Loucy (cell line): ENCODE measurements around the gene OTOR.

ENCODE experiments used
- H2AFZ ChIP-seq: fragments of 200-600 bp; sonication (generic); 2 replicates; pipeline ENCODE4 v1.6.0; 2016; ENCODE audit warnings: antibody characterized with exemption, mild to moderate bottlenecking, low read length, moderate library complexity
- H3F3A ChIP-seq: fragments of 200-600 bp; 2 replicates; pipeline ENCODE4 v1.6.0; 2016; ENCODE audit warnings: antibody characterized with exemption, low read depth, mild to moderate bottlenecking
- H3K27me3 ChIP-seq: fragments of 200-600 bp; sonication (generic); 2 replicates; pipeline ENCODE4 v1.6.1; 2014; ENCODE audit warnings: low read length, mild to moderate bottlenecking; ENCODE audit not compliant: insufficient read depth, poor library complexity, severe bottlenecking
- H3K36me3 ChIP-seq: fragments of 200-600 bp; sonication (generic); 2 replicates; pipeline ENCODE4 v1.6.1; 2016; ENCODE audit warnings: low read length; ENCODE audit not compliant: insufficient read depth
- H3K4me1 ChIP-seq: fragments of 200-600 bp; sonication (generic); 2 replicates; pipeline ENCODE4 v1.5.1; 2014; ENCODE audit warnings: low read length, mild to moderate bottlenecking; ENCODE audit not compliant: insufficient read depth, poor library complexity, severe bottlenecking
- H3K4me2 ChIP-seq: fragments of 200-600 bp; sonication (generic); 2 replicates; pipeline ENCODE4 v1.6.0; 2014; ENCODE audit warnings: antibody characterized with exemption, low read length, low read depth, mild to moderate bottlenecking; ENCODE audit not compliant: poor library complexity, severe bottlenecking
- H3K4me3 ChIP-seq: fragments of 200-600 bp; sonication (generic); 2 replicates; pipeline ENCODE4 v1.5.1; 2014; ENCODE audit warnings: low read length, mild to moderate bottlenecking, mixed read lengths; ENCODE audit not compliant: poor library complexity, severe bottlenecking
- H3K79me2 ChIP-seq: fragments of 200-600 bp; sonication (generic); 2 replicates; pipeline ENCODE4 v1.6.1; 2014; ENCODE audit warnings: low read length; ENCODE audit not compliant: insufficient read depth
- H3K9ac ChIP-seq: fragments of 200-600 bp; sonication (generic); 2 replicates; pipeline ENCODE4 v1.6.0; 2014; ENCODE audit warnings: mild to moderate bottlenecking, low read depth, low read length, moderate library complexity; ENCODE audit not compliant: poor library complexity, severe bottlenecking
- H3K9me2 ChIP-seq: fragments of 200-600 bp; sonication (generic); replicated peaks from 2 replicates; pipeline ENCODE4 v1.6.1; 2016; ENCODE audit warnings: low read depth, low read length, mixed read lengths
- H3K9me3 ChIP-seq: fragments of 200-600 bp; sonication (generic); 2 replicates; pipeline ENCODE4 v1.6.1; 2014; ENCODE audit warnings: mild to moderate bottlenecking, antibody characterized with exemption, low read length, low read depth; ENCODE audit not compliant: insufficient read depth
- H4K20me1 ChIP-seq: fragments of 200-600 bp; sonication (generic); 2 replicates; pipeline ENCODE4 v1.6.0; 2014; ENCODE audit warnings: antibody characterized with exemption, low read length, mild to moderate bottlenecking; ENCODE audit not compliant: insufficient read depth, poor library complexity, severe bottlenecking
- EZH2phosphoT487 ChIP-seq: fragments of 200-600 bp; IDR thresholded peaks from 2 replicates; pipeline ENCODE4 v1.6.1; 2018; ENCODE audit warnings: antibody characterized with exemption, mild to moderate bottlenecking, moderate library complexity, borderline replicate concordance
- TF ChIP-seq, protein P1 (sequence below): fragments of 200-600 bp; sonication (generic); conservative IDR thresholded peaks from 2 replicates; pipeline ENCODE4 v1.5.1; 2014; ENCODE audit warnings: mild to moderate bottlenecking, antibody characterized with exemption, low read length

OTOR gene

DNA sequence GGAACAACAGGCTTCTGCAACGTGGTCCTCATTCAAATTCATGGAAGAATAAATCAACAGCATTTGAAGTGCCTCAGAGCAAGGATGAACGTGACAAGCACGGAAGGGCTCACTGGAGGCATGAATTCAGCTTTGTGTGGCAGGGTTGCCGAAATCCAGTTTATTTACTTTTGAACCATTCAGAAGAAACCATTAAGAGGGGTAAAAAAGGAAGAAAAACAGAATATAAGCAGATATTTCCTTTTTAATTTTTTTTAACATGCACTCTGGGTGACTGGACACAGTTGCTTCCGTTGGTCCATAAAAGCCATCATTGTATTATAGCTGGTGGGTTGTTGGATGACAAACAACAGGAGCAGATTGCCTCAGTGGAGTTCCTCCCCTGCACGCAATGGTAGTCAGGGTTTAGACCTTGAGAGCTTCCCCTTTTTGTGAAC lies 35.6 kb upstream of the OTOR start:
- TF ChIP-seq, protein P1, sequence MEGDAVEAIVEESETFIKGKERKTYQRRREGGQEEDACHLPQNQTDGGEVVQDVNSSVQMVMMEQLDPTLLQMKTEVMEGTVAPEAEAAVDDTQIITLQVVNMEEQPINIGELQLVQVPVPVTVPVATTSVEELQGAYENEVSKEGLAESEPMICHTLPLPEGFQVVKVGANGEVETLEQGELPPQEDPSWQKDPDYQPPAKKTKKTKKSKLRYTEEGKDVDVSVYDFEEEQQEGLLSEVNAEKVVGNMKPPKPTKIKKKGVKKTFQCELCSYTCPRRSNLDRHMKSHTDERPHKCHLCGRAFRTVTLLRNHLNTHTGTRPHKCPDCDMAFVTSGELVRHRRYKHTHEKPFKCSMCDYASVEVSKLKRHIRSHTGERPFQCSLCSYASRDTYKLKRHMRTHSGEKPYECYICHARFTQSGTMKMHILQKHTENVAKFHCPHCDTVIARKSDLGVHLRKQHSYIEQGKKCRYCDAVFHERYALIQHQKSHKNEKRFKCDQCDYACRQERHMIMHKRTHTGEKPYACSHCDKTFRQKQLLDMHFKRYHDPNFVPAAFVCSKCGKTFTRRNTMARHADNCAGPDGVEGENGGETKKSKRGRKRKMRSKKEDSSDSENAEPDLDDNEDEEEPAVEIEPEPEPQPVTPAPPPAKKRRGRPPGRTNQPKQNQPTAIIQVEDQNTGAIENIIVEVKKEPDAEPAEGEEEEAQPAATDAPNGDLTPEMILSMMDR: no peak
- no peak for TF ChIP-seq EZH2phosphoT487
- no peak overlapping the region for H2AFZ ChIP-seq
- no peaks in the 10 kb centered on the region for H3K36me3 ChIP-seq
- peaks cover 21% of the 10 kb centered on the region for H3K4me1 ChIP-seq
- no peaks in the 10 kb centered on the region for H4K20me1 ChIP-seq
- peaks cover 4% of the 10 kb centered on the region for H3F3A ChIP-seq
- H3K4me3 ChIP-seq: no peak overlapping the region
- H3K27me3 ChIP-seq: peaks cover 72% of the 10 kb centered on the region
- H3K9me3 ChIP-seq: no peaks in the 10 kb centered on the region
- no peak overlapping the region for H3K4me2 ChIP-seq
- no peak overlapping the region for H3K9ac ChIP-seq
- H3K79me2 ChIP-seq: no peaks in the 10 kb centered on the region
- no peaks in the 10 kb centered on the region for H3K9me2 ChIP-seq

DNA sequence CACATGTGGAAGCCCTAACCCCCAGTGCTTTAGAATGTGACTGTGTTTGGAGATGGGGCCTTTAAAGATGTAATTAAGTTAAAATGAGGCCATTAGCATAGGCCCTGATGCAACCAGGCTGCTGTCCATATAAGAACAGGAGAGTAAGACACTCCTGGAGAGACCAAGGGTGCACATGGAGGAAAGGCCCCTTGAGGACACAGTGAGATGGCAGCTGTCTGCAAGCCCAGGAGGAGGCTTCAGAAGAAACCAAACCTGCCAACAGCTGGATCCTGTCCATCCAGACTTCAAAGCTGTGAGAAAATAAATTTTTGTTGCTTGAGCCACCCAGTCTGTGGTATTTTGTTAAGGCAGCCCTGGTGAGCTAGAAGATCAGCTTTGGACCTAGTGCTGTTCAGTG lies 35.1 kb upstream of the OTOR start:
- no peak overlapping the region for H3K4me3 ChIP-seq
- peaks cover 17% of the 10 kb centered on the region for H3K4me1 ChIP-seq
- peaks cover 77% of the 10 kb centered on the region for H3K27me3 ChIP-seq
- H3K4me2 ChIP-seq: no peak overlapping the region
- no peaks in the 10 kb centered on the region for H4K20me1 ChIP-seq
- H3K79me2 ChIP-seq: no peaks in the 10 kb centered on the region
- no peak overlapping the region for H2AFZ ChIP-seq
- TF ChIP-seq EZH2phosphoT487: no peak
- TF ChIP-seq, protein P1: no peak
- H3K9ac ChIP-seq: no peak overlapping the region
- H3F3A ChIP-seq: peaks cover 4% of the 10 kb centered on the region
- H3K9me2 ChIP-seq: no peaks in the 10 kb centered on the region
- H3K36me3 ChIP-seq: no peaks in the 10 kb centered on the region
- no peaks in the 10 kb centered on the region for H3K9me3 ChIP-seq

GRCh38 chr20:16714242-16714641 lies 33.9 kb upstream of the OTOR start:
- no peaks in the 10 kb centered on the region for H3K36me3 ChIP-seq
- peaks cover 7% of the 10 kb centered on the region for H3K4me1 ChIP-seq
- no peaks in the 10 kb centered on the region for H4K20me1 ChIP-seq
- H3K9me3 ChIP-seq: no peaks in the 10 kb centered on the region
- peaks cover 87% of the 10 kb centered on the region for H3K27me3 ChIP-seq
- H2AFZ ChIP-seq: no peak overlapping the region
- no peak overlapping the region for H3K4me2 ChIP-seq
- H3K4me3 ChIP-seq: no peak overlapping the region
- TF ChIP-seq EZH2phosphoT487: no peak
- H3K79me2 ChIP-seq: no peaks in the 10 kb centered on the region
- H3K9me2 ChIP-seq: no peaks in the 10 kb centered on the region
- no peaks in the 10 kb centered on the region for H3F3A ChIP-seq
- H3K9ac ChIP-seq: no peak overlapping the region

DNA sequence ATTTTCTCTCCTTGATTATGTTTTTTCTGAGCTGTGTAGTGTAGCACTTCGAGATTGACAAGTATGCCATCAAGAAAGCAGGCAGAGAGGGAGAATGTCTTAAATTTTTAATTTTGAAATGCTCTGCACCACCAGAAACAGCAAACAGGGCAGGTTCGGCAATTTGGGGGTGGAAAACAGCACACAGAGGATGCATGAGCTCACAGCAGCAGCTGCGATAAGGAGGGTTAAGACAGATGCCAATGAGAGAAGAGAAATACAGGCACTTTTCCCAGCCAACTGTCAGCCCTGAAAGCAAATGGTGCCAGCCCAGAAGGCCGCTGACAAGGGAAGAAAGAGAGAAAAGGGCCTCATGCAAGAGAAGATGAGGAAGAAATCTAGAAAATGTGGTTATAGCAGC lies 33.4 kb upstream of the OTOR start:
- no peaks in the 10 kb centered on the region for H3K9me2 ChIP-seq
- H2AFZ ChIP-seq: no peak overlapping the region
- no peak overlapping the region for H3K4me2 ChIP-seq
- H3K4me1 ChIP-seq: peaks cover 3% of the 10 kb centered on the region
- no peaks in the 10 kb centered on the region for H4K20me1 ChIP-seq
- H3K9ac ChIP-seq: no peak overlapping the region
- H3F3A ChIP-seq: no peaks in the 10 kb centered on the region
- H3K9me3 ChIP-seq: no peaks in the 10 kb centered on the region
- no peak overlapping the region for H3K4me3 ChIP-seq
- no peaks in the 10 kb centered on the region for H3K79me2 ChIP-seq
- TF ChIP-seq, protein P1: no peak
- TF ChIP-seq EZH2phosphoT487: no peak
- H3K27me3 ChIP-seq: peaks cover 92% of the 10 kb centered on the region
- no peaks in the 10 kb centered on the region for H3K36me3 ChIP-seq
